Peyer's patch (tissue), 4 donors: Measurements from ENCODE around the gene FAM174C. TPM values are rescaled to one million over a fixed set of nuclear protein-coding genes. Genes with fewer than 3 reads are reported as not detected.

Source experiments
- DNase-seq, 3 donors: peaks; one replicate each; pipeline ENCODE4 v3.0.0-alpha.2; 2017 to 2019
- H3K27ac ChIP-seq, 4 donors: fragments of 200-600 bp; sonication (generic); one replicate each; pipeline ENCODE4 v1.5.1; 2016 to 2019
- H3K27me3 ChIP-seq, 2 donors: fragments of 200-600 bp; sonication (generic); one replicate each; pipeline ENCODE4 v1.5.1; 2019
- H3K36me3 ChIP-seq, 3 donors: fragments of 200-600 bp; sonication (generic); one replicate each; pipeline ENCODE4 v1.5.1; 2016 to 2019
- H3K4me1 ChIP-seq, 4 donors: fragments of 200-600 bp; sonication (generic); one replicate each; pipeline ENCODE4 v1.5.1; 2016 to 2019
- H3K4me3 ChIP-seq, 4 donors: fragments of 200-600 bp; sonication (generic); 1 replicate in 3 of 4; 2 replicates in 1 of 4; pipeline ENCODE4 v1.5.1; 2016 to 2019; ENCODE audit warnings: mild to moderate bottlenecking in 1 of 4
- H3K9me3 ChIP-seq, 4 donors: fragments of 200-600 bp; sonication (generic); one replicate each; pipeline ENCODE4 v1.5.1; 2016 to 2019; ENCODE audit warnings: mild to moderate bottlenecking in 1 of 4
- POLR2A ChIP-seq, 2 donors: fragments of 450-650 bp; IDR thresholded peaks; one replicate each; pipeline ENCODE4 v1.5.1; 2017; ENCODE audit warnings: antibody characterized with exemption in 2 of 2, mild to moderate bottlenecking in 2 of 2, moderate library complexity in 2 of 2
- total RNA-seq, 4 donors: library from RNA; depleted of rRNA; stranded (reverse); fragments of >200 nt; gene quantifications; one replicate each; pipeline ENCODE4 v1.1.0, GENCODE V29; 2016
- TF ChIP-seq, protein P1 (sequence below), 6 experiments: fragments of 450-650 bp in 4 of 6; fragments of 200-600 bp in 2 of 6; sonication (generic) in 1 of 6; IDR thresholded peaks; one replicate each; pipeline ENCODE4 v1.5.1; 2017 to 2019; ENCODE audit warnings: antibody characterized with exemption in 6 of 6, mild to moderate bottlenecking in 3 of 6, moderate library complexity in 1 of 6

Gene FAM174C
- total RNA-seq, 4 donors from 2014 or later: 39.6 to 87.7 (median 80.0) TPM

DNA sequence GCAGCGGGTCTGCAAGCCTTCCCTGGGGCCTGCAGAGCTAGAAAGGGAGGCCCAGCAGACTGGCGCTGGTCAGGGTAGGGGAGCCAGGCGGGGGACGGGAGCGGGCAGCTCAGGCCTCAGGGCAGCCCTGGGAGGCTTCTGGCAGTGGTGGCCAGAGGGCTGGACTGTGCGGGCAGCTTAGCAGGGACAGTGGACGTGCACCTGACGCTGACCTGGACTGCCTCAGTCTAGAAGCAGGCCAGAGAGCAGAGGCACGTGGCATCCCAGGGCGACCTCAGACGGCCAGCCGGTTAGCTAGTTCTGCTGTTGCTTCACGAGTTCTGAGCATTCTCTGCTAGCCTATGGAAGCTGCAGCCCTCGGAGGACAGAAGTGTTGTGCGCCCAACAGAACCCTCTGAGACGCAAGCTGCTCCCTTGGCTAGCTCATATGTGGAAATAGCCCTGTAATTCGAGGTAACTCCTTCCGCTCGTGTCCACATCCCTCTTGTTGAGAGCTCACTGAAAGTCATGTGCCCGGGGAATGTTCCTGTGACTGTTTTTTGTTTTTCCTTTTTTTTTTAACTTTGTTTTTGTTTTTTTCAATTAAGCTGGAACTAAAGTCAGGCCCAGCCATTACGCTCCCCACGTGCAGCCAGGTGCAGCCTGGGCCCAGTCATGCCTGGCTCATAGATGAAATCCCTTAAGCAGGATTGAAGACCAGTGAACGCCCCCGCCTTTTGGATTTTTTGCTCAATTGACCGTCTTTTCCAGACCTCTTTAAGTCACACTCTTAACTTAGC, 1.9 kb upstream of the FAM174C start:
- Histone ChIP-seq H3K27ac (peak overlapping the region in 3 of 4 donors; percentile 23 to 99 (median 98)), H3K36me3 (peaks cover 0 to 44% (median 0%) of the 10 kb centered on the region in 3 donors), H3K4me3 (no peak overlapping the region), H3K4me1 (peaks cover 2 to 71% (median 52%) of the 10 kb centered on the region in 4 donors), H3K27me3 (no peaks in the 10 kb centered on the region), H3K9me3 (no peaks in the 10 kb centered on the region)
- TF ChIP-seq, protein P1, sequence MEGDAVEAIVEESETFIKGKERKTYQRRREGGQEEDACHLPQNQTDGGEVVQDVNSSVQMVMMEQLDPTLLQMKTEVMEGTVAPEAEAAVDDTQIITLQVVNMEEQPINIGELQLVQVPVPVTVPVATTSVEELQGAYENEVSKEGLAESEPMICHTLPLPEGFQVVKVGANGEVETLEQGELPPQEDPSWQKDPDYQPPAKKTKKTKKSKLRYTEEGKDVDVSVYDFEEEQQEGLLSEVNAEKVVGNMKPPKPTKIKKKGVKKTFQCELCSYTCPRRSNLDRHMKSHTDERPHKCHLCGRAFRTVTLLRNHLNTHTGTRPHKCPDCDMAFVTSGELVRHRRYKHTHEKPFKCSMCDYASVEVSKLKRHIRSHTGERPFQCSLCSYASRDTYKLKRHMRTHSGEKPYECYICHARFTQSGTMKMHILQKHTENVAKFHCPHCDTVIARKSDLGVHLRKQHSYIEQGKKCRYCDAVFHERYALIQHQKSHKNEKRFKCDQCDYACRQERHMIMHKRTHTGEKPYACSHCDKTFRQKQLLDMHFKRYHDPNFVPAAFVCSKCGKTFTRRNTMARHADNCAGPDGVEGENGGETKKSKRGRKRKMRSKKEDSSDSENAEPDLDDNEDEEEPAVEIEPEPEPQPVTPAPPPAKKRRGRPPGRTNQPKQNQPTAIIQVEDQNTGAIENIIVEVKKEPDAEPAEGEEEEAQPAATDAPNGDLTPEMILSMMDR (IDR thresholded peaks at IDR 0.05): no peak
- TF ChIP-seq POLR2A (IDR thresholded peaks at IDR 0.05): no peak
- no peak for DNase-seq

DNA sequence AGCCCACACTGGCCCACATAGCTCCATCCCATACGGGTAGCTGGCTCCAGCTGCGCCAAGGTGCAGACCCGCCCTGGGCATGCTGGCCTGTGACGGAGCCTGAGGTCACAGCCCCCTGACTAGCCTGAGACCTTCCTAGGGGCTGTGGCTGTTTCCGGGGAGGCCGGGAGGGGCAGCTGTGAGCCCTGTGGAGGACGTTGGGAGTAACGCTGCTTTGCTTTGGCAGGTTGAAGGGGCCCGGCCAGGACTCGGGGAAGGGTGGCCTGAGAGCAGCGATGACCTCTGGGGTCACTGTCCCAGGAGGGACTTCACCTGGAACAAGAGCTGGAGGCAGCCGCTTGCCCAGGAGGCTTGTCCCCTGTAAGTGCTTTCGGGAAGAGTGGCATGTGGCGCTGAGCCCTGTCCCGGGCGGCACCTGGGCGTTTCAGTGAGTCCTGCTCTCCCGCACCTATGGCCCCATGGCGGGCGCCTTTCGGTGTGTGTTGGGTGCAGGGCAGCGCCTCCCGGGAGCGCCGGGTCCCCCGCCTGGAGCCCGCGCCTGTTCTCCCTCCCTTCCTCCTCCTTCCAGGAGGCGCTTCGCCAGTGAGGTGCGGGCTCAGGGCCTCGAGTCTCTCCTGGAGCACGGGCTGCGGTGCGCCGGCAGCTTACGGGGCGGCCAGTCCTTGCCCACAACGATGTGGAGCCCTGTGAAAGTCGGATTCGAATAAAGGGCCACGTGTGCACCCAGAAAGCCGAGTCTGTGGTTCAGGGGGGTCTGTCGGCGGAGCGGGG, 1.1 kb upstream of the FAM174C start:
- Histone ChIP-seq H3K27me3 (no peaks in the 10 kb centered on the region), H3K4me3 (peak overlapping the region in 3 of 4 donors; percentile 85 to 90 (median 89)), H3K27ac (peak overlapping the region; percentile 95 to 100 (median 98)), H3K4me1 (peaks cover 0 to 67% (median 48%) of the 10 kb centered on the region in 4 donors), H3K36me3 (peaks cover 0 to 50% (median 0%) of the 10 kb centered on the region in 3 donors), H3K9me3 (no peaks in the 10 kb centered on the region)
- TF ChIP-seq, protein P1 (IDR thresholded peaks at IDR 0.05): no peak
- TF ChIP-seq POLR2A (IDR thresholded peaks at IDR 0.05): no peak
- no peak for DNase-seq

DNA sequence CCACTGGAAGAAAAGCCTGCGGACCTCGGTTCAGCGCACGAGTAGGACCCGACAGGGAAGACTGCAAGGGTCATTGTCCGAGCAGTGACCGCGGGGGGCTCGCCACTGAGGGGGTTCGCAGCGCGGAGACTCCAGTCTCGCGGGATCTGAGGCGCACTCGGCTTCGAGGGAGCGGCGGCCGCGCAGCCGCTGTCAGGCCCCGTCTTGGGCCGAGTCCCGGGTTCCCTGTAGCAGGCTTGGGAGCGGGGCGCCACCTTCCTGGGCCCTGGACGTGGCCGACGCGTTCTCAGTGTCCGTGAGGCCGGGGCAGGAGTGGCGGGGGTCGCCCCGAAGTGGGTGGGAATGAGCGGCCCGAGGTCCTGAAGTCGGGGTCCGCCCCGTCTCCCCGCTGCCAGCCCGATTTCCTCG, 474 bp upstream of the FAM174C start:
- H3K27ac ChIP-seq: peak overlapping the region; percentile 95 to 100 (median 98)
- no peak for DNase-seq
- H3K36me3 ChIP-seq: peaks cover 0 to 54% (median 0%) of the 10 kb centered on the region in 3 donors
- H3K4me3 ChIP-seq: peak overlapping the region; percentile 64 to 90 (median 87)
- no peaks in the 10 kb centered on the region for H3K27me3 ChIP-seq
- TF ChIP-seq, protein P1 (IDR thresholded peaks at IDR 0.05): no peak
- TF ChIP-seq POLR2A (IDR thresholded peaks at IDR 0.05): no peak
- no peaks in the 10 kb centered on the region for H3K9me3 ChIP-seq
- peaks cover 0 to 68% (median 47%) of the 10 kb centered on the region in 4 donors for H3K4me1 ChIP-seq

DNA sequence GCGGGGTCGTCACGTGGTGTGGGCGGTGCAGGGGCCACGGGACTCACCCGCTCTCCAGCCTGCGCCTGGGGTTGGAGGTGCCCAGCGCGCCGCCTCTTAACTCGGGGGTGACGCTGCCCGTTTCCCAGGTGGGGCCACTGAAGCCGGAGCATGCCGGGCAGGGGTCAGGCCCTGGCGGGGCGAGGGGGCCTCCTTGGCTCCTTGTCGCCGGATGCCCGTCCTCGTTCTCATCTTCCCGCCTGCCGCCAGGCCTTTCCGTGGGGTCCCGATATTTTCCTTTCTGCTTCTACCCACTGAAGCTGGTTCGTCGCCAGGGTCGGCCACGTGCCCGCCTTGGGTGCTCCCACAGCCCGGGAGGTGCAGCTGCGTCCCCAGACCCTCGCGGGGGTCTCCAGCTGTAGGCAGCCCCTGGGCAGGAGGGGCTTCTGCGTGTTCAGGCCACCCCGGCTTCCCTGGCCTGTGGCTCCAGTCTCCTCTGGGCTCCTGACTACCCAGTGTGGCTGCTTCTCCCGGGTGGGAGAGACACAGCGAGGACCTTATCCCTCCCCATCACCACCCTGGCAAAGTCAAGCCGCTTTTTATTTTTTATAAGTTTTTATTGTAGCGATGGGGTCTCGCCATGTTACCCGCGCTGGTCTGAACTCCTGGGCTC, 772 bp downstream of the FAM174C start:
- H3K27me3 ChIP-seq: no peaks in the 10 kb centered on the region
- peak overlapping the region; percentile 95 to 100 (median 98) for H3K27ac ChIP-seq
- peaks cover 0 to 50% (median 0%) of the 10 kb centered on the region in 3 donors for H3K36me3 ChIP-seq
- TF ChIP-seq, protein P1 (IDR thresholded peaks at IDR 0.05): no peak
- peak in 1 of 2 donors; percentile 40 for TF ChIP-seq POLR2A (IDR thresholded peaks at IDR 0.05)
- DNase-seq: no peak
- H3K9me3 ChIP-seq: no peaks in the 10 kb centered on the region
- peaks cover 0 to 59% (median 35%) of the 10 kb centered on the region in 4 donors for H3K4me1 ChIP-seq
- H3K4me3 ChIP-seq: peak overlapping the region; percentile 64 to 90 (median 87)

DNA sequence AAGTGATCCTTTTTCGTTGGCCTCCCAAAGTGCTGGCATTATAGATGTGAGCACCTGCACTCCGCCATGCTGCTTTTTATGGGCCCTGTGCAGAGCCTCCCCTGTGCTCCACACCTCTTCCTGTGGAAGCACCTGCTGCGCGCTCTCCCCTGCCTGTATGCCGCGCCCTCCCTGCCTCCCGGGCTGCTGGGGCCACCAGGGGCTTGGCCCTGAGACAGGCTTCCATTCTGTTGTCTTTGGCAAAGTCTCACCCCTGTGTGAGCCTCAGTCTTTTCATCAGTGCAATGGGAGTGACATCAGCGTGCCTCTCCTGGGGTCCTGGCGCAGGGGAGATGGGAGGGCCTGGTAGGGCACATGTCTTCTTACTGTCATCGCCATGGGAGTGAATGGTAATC, 1.3 kb downstream of the FAM174C start:
- peak overlapping the region in 3 of 4 donors; percentile 85 to 90 (median 89) for H3K4me3 ChIP-seq
- H3K4me1 ChIP-seq: peaks cover 0 to 54% (median 30%) of the 10 kb centered on the region in 4 donors
- no peaks in the 10 kb centered on the region for H3K27me3 ChIP-seq
- H3K27ac ChIP-seq: peak overlapping the region; percentile 95 to 100 (median 98)
- peaks cover 0 to 45% (median 0%) of the 10 kb centered on the region in 3 donors for H3K36me3 ChIP-seq
- H3K9me3 ChIP-seq: no peaks in the 10 kb centered on the region
- TF ChIP-seq, protein P1 (IDR thresholded peaks at IDR 0.05): no peak
- no peak for TF ChIP-seq POLR2A (IDR thresholded peaks at IDR 0.05)
- DNase-seq: peak in 1 of 3 donors; percentile 42
